H9 (cell line): ENCODE measurements around the gene P3H3. TPM values are rescaled to one million over a fixed set of nuclear protein-coding genes. Genes with fewer than 3 reads are reported as not detected.

Source experiments
- DNase-seq: peaks from one replicate; pipeline ENCODE4 v3.0.0-alpha.2; 2017
- H2AFZ ChIP-seq: one replicate; pipeline ENCODE4 v1.6.1; 2013; ENCODE audit warnings: mild to moderate bottlenecking, low read length, control low read depth, moderate library complexity
- H2AK5ac ChIP-seq: 2 replicates; pipeline ENCODE4 v1.6.1; 2013; ENCODE audit warnings: low read length, control low read depth, mixed read lengths; ENCODE audit not compliant: insufficient read length
- H2BK120ac ChIP-seq: one replicate; pipeline ENCODE4 v1.6.1; 2013; ENCODE audit warnings: low read depth, mild to moderate bottlenecking, low read length, control low read depth, inconsistent platforms; ENCODE audit not compliant: poor library complexity, severe bottlenecking
- H2BK12ac ChIP-seq: 2 replicates; pipeline ENCODE4 v1.6.1; 2013; ENCODE audit warnings: low read length, control low read depth, mixed read lengths, low read depth; ENCODE audit not compliant: insufficient read length
- H2BK15ac ChIP-seq: 2 replicates; pipeline ENCODE4 v1.6.1; 2013; ENCODE audit warnings: low read depth, low read length, control low read depth
- H2BK20ac ChIP-seq: one replicate; pipeline ENCODE4 v1.6.1; 2013; ENCODE audit warnings: low read depth, mild to moderate bottlenecking, low read length, control low read depth, inconsistent platforms; ENCODE audit not compliant: poor library complexity, severe bottlenecking
- H2BK5ac ChIP-seq: 2 replicates; pipeline ENCODE4 v1.6.1; 2013; ENCODE audit warnings: low read length, control low read depth, mixed read lengths; ENCODE audit not compliant: insufficient read length
- H3K14ac ChIP-seq: 2 replicates; pipeline ENCODE4 v1.6.1; 2013; ENCODE audit warnings: low read length, control low read depth; ENCODE audit not compliant: insufficient read depth
- H3K18ac ChIP-seq: 2 replicates; pipeline ENCODE4 v1.6.1; 2013; ENCODE audit warnings: low read depth, mild to moderate bottlenecking, mixed read lengths, low read length, control low read depth; ENCODE audit not compliant: insufficient read length
- H3K23ac ChIP-seq: 2 replicates; pipeline ENCODE4 v1.6.1; 2013; ENCODE audit warnings: low read length, control low read depth, mixed read lengths, low read depth; ENCODE audit not compliant: insufficient read length
- H3K23me2 ChIP-seq: 2 replicates; pipeline ENCODE4 v1.6.1; 2013; ENCODE audit warnings: low read depth, mild to moderate bottlenecking, mixed read lengths, low read length, control low read depth; ENCODE audit not compliant: insufficient read length, poor library complexity, severe bottlenecking
- H3K27ac ChIP-seq: 2 replicates; pipeline ENCODE4 v1.5.1; 2013; ENCODE audit warnings: low read length, control low read depth, mixed read lengths, low read depth; ENCODE audit not compliant: insufficient read length
- H3K27me3 ChIP-seq: 2 replicates; pipeline ENCODE4 v1.6.1; 2013; ENCODE audit warnings: low read length, control low read depth, inconsistent platforms; ENCODE audit not compliant: insufficient read depth
- H3K4ac ChIP-seq: 2 replicates; pipeline ENCODE4 v1.6.1; 2013; ENCODE audit warnings: low read depth, mild to moderate bottlenecking, control low read depth, inconsistent platforms, low read length, moderate library complexity
- H3K4me1 ChIP-seq: 2 replicates; pipeline ENCODE4 v1.6.1; 2013; ENCODE audit warnings: low read length, control low read depth, inconsistent platforms; ENCODE audit not compliant: insufficient read depth
- H3K4me2 ChIP-seq: 2 replicates; pipeline ENCODE4 v1.6.1; 2013; ENCODE audit warnings: low read length, control low read depth, mixed read lengths; ENCODE audit not compliant: insufficient read length, insufficient read depth
- H3K56ac ChIP-seq: 2 replicates; pipeline ENCODE4 v1.6.1; 2013; ENCODE audit warnings: low read depth, mild to moderate bottlenecking, mixed read lengths, low read length, control low read depth; ENCODE audit not compliant: insufficient read length
- H3K79me1 ChIP-seq: 2 replicates; pipeline ENCODE4 v1.6.1; 2013; ENCODE audit warnings: low read depth, mild to moderate bottlenecking, moderate library complexity, low read length, control low read depth, inconsistent platforms; ENCODE audit not compliant: insufficient read depth, poor library complexity, severe bottlenecking
- H3K79me2 ChIP-seq: 2 replicates; pipeline ENCODE4 v1.6.1; 2013; ENCODE audit warnings: low read length, control low read depth, inconsistent platforms; ENCODE audit not compliant: insufficient read depth
- H3K9ac ChIP-seq: 2 replicates; pipeline ENCODE4 v1.6.1; 2013; ENCODE audit warnings: low read length, control low read depth, mixed read lengths; ENCODE audit not compliant: insufficient read length; ENCODE audit errors: extremely low read depth
- H3K9me3 ChIP-seq: one replicate; pipeline ENCODE4 v1.6.1; 2013; ENCODE audit warnings: low read depth, low read length, inconsistent platforms; ENCODE audit not compliant: control insufficient read depth
- H3T11ph ChIP-seq: one replicate; pipeline ENCODE4 v1.6.1; 2013; ENCODE audit warnings: mild to moderate bottlenecking, low read length, control low read depth, inconsistent platforms
- H4K20me1 ChIP-seq: one replicate; pipeline ENCODE4 v1.6.1; 2013; ENCODE audit not compliant: control insufficient read depth, insufficient read length, insufficient read depth
- H4K5ac ChIP-seq: 2 replicates; pipeline ENCODE4 v1.6.1; 2013; ENCODE audit warnings: low read depth, mild to moderate bottlenecking, mixed read lengths, low read length, control low read depth; ENCODE audit not compliant: insufficient read length
- H4K8ac ChIP-seq: replicated peaks from 2 replicates; pipeline ENCODE4 v1.6.1; 2013; ENCODE audit warnings: low read length, control low read depth, mixed read lengths, low read depth; ENCODE audit not compliant: insufficient read length
- H4K91ac ChIP-seq: 2 replicates; pipeline ENCODE4 v1.6.1; 2013; ENCODE audit warnings: low read depth, mild to moderate bottlenecking, moderate library complexity, mixed read lengths, low read length, control low read depth; ENCODE audit not compliant: insufficient read length
- H3K27ac Mint-ChIP-seq, 3 experiments: 2 replicates in 2 of 3; 3 replicates in 1 of 3; pipeline ENCODE4 v1.8.0; 2020 to 2021; ENCODE audit warnings: mixed read lengths in 3 of 3, mild to moderate bottlenecking in 1 of 3, moderate library complexity in 1 of 3
- H3K27me3 Mint-ChIP-seq: 2 replicates; pipeline ENCODE4 v1.8.0; 2021; ENCODE audit warnings: low read depth, mild to moderate bottlenecking, moderate library complexity, mixed read lengths
- H3K36me3 Mint-ChIP-seq, 3 experiments: 2 replicates in 2 of 3; 3 replicates in 1 of 3; pipeline ENCODE4 v1.8.0; 2020 to 2021; ENCODE audit warnings: low read depth in 3 of 3, mixed read lengths in 3 of 3; ENCODE audit not compliant: insufficient read depth in 1 of 3
- H3K4me1 Mint-ChIP-seq, 2 experiments: 2 replicates each; pipeline ENCODE4 v1.8.0; 2020; ENCODE audit warnings: mixed read lengths in 2 of 2
- H3K4me3 Mint-ChIP-seq, 2 experiments: 2 replicates in 1 of 2; 3 replicates in 1 of 2; pipeline ENCODE4 v1.8.0; 2020 to 2021; ENCODE audit warnings: mild to moderate bottlenecking in 2 of 2, mixed read lengths in 2 of 2, moderate library complexity in 1 of 2
- H3K9me3 Mint-ChIP-seq, 2 experiments: 2 replicates in 1 of 2; 3 replicates in 1 of 2; pipeline ENCODE4 v1.8.0; 2020; ENCODE audit warnings: mild to moderate bottlenecking in 2 of 2, mixed read lengths in 2 of 2, moderate library complexity in 1 of 2
- CTCF ChIP-seq: fragments of 200-600 bp; sonication (generic); conservative IDR thresholded peaks from 3 replicates; pipeline ENCODE4 v1.8.0; 2021; ENCODE audit warnings: antibody characterized with exemption, mild to moderate bottlenecking
- WGBS: extraction: QIAGEN DNeasy Blood & Tissue Kit; methylation state at CpG from one replicate; pipeline ENCODE4 v1.1.7; 2013; ENCODE audit warnings: missing lambda C conversion rate, low lambda C conversion rate, mixed read lengths; ENCODE audit not compliant: insufficient read length; ENCODE audit errors: extremely low coverage; 5-methylcytosine and 5-hydroxymethylcytosine counted together
- total RNA-seq: library from RNA; stranded (reverse); gene quantifications from 2 replicates; pipeline ENCODE4 v1.2.1, GENCODE V29; 2021

Gene P3H3
- total RNA-seq, 1 experiment from 2014 or later = 55.0 TPM

- no peak overlapping the region for H4K8ac ChIP-seq
- no peak overlapping the region for H2BK12ac ChIP-seq
- H3K79me2 ChIP-seq = peaks cover 2% of the 10 kb centered on the region; the same call in 1 of the 2 replicates
- H3K27ac ChIP-seq = no peak overlapping the region
- peak overlapping the region; percentile 66 to 98 (median 68); a peak in 6 of 7 replicates for H3K27ac Mint-ChIP-seq
- no peak overlapping the region for H4K91ac ChIP-seq
- no peak overlapping the region for H3K23ac ChIP-seq
- H3K4me1 Mint-ChIP-seq = peaks cover 37 to 54% of the 10 kb centered on the region in 2 experiments
- no peaks in the 10 kb centered on the region for H3K9me3 ChIP-seq
- peaks cover 29% of the 10 kb centered on the region for H3K27me3 Mint-ChIP-seq
- no peaks in the 10 kb centered on the region for H3K9me3 Mint-ChIP-seq
- WGBS = no CpG with 5 or more reads among the region's 8 CpGs
- H3K4me1 ChIP-seq = peaks cover 3% of the 10 kb centered on the region; the same call in 1 of the 2 replicates
- H3K56ac ChIP-seq = no peak overlapping the region
- H4K20me1 ChIP-seq = peaks cover 6% of the 10 kb centered on the region
- H3K27me3 ChIP-seq = no peaks in the 10 kb centered on the region
- no peak overlapping the region for H3K4ac ChIP-seq
- TF ChIP-seq CTCF = no peak
- H3K9ac ChIP-seq = no peak overlapping the region
- H3T11ph ChIP-seq = no peak overlapping the region
- H2BK15ac ChIP-seq = no peak overlapping the region
- H3K18ac ChIP-seq = no peak overlapping the region
- DNase-seq = peak; percentile 95
- H2AK5ac ChIP-seq = no peak overlapping the region
- H2BK20ac ChIP-seq = no peak overlapping the region
- H2BK120ac ChIP-seq = no peak overlapping the region
- H4K5ac ChIP-seq = no peak overlapping the region
- peak overlapping the region; percentile 59 to 79 for H3K4me3 Mint-ChIP-seq
- no peak overlapping the region for H2BK5ac ChIP-seq
- H3K36me3 Mint-ChIP-seq = peaks cover 28 to 35% (median 34%) of the 10 kb centered on the region in 3 experiments
- H3K14ac ChIP-seq = no peak overlapping the region
- H3K23me2 ChIP-seq = peaks cover 14% of the 10 kb centered on the region
- H3K4me2 ChIP-seq = peak overlapping the region; percentile 80
- H2AFZ ChIP-seq = no peak overlapping the region
- no peaks in the 10 kb centered on the region for H3K79me1 ChIP-seq
Observed at GRCh38 chr12:6827437-6827911, 733 bp upstream of the P3H3 start.
